ENCODE data around the gene TECPR1. TPM values are rescaled to one million over a fixed set of nuclear protein-coding genes. Genes with fewer than 3 reads are reported as not detected.

TECPR1 gene
- total RNA-seq, 4 donors from 2014 or later = 16.0 to 59.6 (median 33.9) TPM

DNA sequence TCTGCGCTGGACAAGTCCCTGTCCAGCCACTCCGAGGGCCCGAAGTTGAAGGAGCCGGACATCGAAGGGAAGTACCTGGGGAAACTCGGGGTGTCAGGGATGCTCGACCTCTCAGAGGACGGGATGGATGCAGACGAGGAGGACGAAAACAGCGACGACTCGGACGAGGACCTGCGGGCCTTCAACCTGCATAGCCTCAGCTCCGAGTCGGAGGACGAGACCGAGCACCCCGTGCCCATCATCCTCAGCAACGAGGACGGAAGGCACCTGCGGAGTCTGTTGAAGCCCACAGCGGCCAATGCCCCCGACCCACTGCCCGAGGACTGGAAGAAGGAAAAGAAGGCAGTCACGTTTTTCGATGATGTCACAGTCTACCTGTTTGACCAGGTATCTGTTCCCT lies 57.8 kb downstream of the TECPR1 start:
- TF ChIP-seq, protein P1, sequence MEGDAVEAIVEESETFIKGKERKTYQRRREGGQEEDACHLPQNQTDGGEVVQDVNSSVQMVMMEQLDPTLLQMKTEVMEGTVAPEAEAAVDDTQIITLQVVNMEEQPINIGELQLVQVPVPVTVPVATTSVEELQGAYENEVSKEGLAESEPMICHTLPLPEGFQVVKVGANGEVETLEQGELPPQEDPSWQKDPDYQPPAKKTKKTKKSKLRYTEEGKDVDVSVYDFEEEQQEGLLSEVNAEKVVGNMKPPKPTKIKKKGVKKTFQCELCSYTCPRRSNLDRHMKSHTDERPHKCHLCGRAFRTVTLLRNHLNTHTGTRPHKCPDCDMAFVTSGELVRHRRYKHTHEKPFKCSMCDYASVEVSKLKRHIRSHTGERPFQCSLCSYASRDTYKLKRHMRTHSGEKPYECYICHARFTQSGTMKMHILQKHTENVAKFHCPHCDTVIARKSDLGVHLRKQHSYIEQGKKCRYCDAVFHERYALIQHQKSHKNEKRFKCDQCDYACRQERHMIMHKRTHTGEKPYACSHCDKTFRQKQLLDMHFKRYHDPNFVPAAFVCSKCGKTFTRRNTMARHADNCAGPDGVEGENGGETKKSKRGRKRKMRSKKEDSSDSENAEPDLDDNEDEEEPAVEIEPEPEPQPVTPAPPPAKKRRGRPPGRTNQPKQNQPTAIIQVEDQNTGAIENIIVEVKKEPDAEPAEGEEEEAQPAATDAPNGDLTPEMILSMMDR (IDR thresholded peaks at IDR 0.05 in 4 of 5, conservative IDR thresholded peaks at IDR 0.05 in 1 of 5) = no peak
- no peak for TF ChIP-seq POLR2A (IDR thresholded peaks at IDR 0.05)
- H3K27ac ChIP-seq = no peak overlapping the region

DNA sequence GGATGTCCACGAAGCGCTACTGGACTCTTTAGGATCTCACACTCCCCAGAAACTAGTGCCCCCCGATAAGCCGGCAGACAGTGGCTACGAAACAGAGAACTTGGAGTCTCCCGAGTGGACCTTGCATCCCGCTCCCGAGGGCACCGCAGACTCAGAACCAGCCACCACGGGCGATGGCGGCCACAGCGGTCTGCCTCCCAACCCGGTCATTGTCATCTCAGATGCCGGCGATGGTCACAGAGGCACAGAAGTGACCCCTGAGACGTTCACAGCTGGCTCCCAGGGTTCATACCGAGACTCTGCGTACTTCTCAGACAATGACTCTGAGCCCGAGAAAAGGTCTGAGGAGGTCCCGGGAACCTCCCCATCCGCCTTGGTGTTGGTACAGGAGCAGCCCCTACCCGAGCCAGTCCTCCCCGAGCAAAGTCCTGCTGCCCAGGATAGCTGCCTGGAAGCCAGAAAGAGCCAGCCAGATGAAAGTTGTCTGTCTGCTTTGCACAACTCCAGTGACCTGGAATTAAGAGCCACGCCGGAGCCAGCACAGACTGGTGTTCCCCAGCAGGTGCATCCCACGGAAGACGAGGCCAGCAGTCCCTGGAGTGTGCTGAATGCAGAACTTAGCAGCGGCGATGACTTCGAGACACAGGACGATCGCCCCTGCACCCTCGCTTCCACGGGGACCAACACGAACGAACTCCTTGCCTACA lies 58.4 kb downstream of the TECPR1 start:
- intact Hi-C loops (cut with DNase I; ENCODE audit: low total_unique reads) (no loop called here), in situ Hi-C loops (cut with MboI; ENCODE audit: low sequenced_read_pairs in 4 of 4) (no loop called here)
- Histone ChIP-seq H3K4me3 (no peak overlapping the region), H3K9me3 (no peaks in the 10 kb centered on the region), H3K36me3 (peaks cover 0 to 49% of the 10 kb centered on the region in 2 donors), H3K27me3 (no peaks in the 10 kb centered on the region), H3K4me1 (no peaks in the 10 kb centered on the region), H3K27ac (no peak overlapping the region)
- TF ChIP-seq, protein P1 (IDR thresholded peaks at IDR 0.05 in 4 of 5, conservative IDR thresholded peaks at IDR 0.05 in 1 of 5) = no peak
- no peak for TF ChIP-seq POLR2A (IDR thresholded peaks at IDR 0.05)
- DNase-seq (no peak), ATAC-seq (no peak)

More for the DNA sequence above, 57.8 kb downstream of the TECPR1 start:
- Histone ChIP-seq H3K9me3 (no peaks in the 10 kb centered on the region), H3K4me3 (no peak overlapping the region), H3K4me1 (no peaks in the 10 kb centered on the region), H3K36me3 (peaks cover 0 to 49% of the 10 kb centered on the region in 2 donors), H3K27me3 (no peaks in the 10 kb centered on the region)
- intact Hi-C loops (cut with DNase I; ENCODE audit: low total_unique reads) (no loop called here), in situ Hi-C loops (cut with MboI; ENCODE audit: low sequenced_read_pairs in 4 of 4) (no loop called here)
- no peak for ATAC-seq
- no peak for DNase-seq

DNA sequence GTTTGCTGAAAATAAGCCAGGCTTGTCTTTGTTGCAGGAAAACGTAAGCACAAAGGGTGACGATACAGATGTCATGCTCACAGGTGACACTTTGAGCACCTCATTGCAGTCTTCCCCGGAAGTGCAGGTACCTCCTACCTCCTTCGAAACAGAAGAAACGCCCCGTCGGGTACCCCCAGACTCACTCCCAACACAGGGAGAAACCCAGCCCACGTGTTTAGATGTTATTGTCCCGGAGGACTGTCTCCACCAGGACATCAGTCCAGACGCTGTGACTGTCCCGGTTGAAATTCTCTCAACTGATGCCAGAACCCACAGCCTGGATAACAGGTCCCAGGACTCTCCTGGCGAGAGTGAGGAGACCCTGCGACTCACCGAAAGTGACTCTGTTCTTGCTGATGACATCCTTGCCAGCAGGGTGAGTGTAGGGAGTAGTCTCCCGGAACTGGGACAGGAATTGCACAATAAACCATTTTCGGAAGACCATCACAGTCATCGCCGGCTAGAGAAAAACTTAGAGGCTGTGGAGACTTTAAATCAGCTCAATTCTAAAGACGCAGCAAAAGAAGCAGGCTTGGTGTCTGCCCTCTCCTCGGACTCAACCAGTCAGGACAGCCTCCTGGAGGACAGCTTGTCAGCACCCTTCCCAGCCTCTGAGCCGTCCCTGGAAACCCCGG lies 59.1 kb downstream of the TECPR1 start:
- no peaks in the 10 kb centered on the region for H3K4me1 ChIP-seq
- in situ Hi-C loops (cut with MboI; ENCODE audit: low sequenced_read_pairs in 4 of 4) = no loop called here
- no peaks in the 10 kb centered on the region for H3K9me3 ChIP-seq
- no peak for DNase-seq
- no peak overlapping the region for H3K4me3 ChIP-seq
- TF ChIP-seq, protein P1 (IDR thresholded peaks at IDR 0.05 in 4 of 5, conservative IDR thresholded peaks at IDR 0.05 in 1 of 5) = no peak
- TF ChIP-seq POLR2A (IDR thresholded peaks at IDR 0.05) = no peak
- intact Hi-C loops (cut with DNase I; ENCODE audit: low total_unique reads) = no loop called here
- no peaks in the 10 kb centered on the region for H3K27me3 ChIP-seq
- no peak overlapping the region for H3K27ac ChIP-seq
- peaks cover 0 to 49% of the 10 kb centered on the region in 2 donors for H3K36me3 ChIP-seq
- no peak for ATAC-seq

DNA sequence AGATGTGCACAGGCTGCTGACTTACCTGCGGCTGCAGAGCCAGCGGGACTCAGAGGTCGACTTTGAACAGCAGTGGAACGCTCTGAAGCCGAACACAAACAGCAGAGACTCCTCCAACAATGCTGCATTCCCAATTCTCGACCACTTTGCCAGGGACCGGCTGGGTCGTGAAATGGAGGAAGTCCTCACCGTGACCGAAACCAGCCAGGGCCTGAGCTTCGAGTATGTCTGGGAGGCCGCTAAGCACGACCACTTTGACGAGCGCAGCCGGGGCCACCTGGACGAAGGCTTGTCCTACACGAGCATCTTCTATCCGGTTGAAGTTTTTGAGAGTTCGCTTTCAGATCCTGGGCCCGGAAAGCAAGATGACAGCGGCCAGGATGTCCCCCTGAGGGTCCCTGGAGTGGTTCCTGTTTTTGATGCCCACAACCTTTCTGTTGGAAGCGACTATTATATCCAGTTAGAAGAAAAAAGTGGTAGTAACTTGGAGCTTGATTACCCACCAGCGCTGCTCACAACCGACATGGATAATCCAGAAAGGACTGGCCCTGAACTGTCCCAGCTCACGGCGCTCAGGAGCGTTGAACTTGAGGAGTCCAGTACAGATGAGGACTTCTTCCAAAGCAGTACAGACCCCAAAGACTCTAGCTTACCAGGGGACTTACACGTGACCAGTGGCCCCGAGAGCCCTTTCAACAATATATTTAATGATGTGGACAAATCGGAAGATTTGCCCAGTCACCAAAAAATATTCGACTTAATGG lies 60.2 kb downstream of the TECPR1 start:
- Histone ChIP-seq H3K4me1 (peaks cover 2 to 3% of the 10 kb centered on the region in 2 donors), H3K27me3 (no peaks in the 10 kb centered on the region), H3K4me3 (no peak overlapping the region), H3K27ac (no peak overlapping the region), H3K9me3 (no peaks in the 10 kb centered on the region), H3K36me3 (peaks cover 0 to 49% of the 10 kb centered on the region in 2 donors)
- no peak for DNase-seq
- in situ Hi-C loops (cut with MboI; ENCODE audit: low sequenced_read_pairs in 4 of 4) (no loop called here), intact Hi-C loops (cut with DNase I; ENCODE audit: low total_unique reads) (no loop called here)
- no peak for ATAC-seq
- TF ChIP-seq POLR2A (IDR thresholded peaks at IDR 0.05) = no peak
- TF ChIP-seq, protein P1 (IDR thresholded peaks at IDR 0.05 in 4 of 5, conservative IDR thresholded peaks at IDR 0.05 in 1 of 5) = no peak
